OCI-LY7 (cell line): ENCODE data around the gene IFNB1. TPM values are rescaled to one million over a fixed set of nuclear protein-coding genes. Genes with fewer than 3 reads are reported as not detected.

Experiments used
- BruUV-seq: library from RNA; stranded (reverse); fragments of 400-500 nt; replicated peaks from 2 replicates; lab custom pipeline; 2021; lab: Mats Ljungman, UMichigan
- CTCF ChIA-PET: fragments of 300-600 bp; sonication (Branson Sonifier 250); formaldehyde crosslinking; loops from one replicate; lab custom pipeline; 2022; ENCODE audit warnings: antibody characterized with exemption; ENCODE audit not compliant: unreplicated experiment; lab: Charles Lee
- POLR2A ChIA-PET: fragments of 300-600 bp; sonication (Branson Sonifier 250); formaldehyde crosslinking; loops from one replicate; lab custom pipeline; 2022; ENCODE audit warnings: antibody characterized with exemption; lab: Charles Lee
- DNase-seq: peaks from one replicate; pipeline ENCODE4 v3.0.0-alpha.2; 2015; ENCODE audit warnings: low spot score
- H2AFZ ChIP-seq: fragments of 200-600 bp; sonication (generic), shearing (Covaris generic); 2 replicates; pipeline ENCODE4 v1.6.1; 2014; ENCODE audit warnings: mild to moderate bottlenecking, antibody characterized with exemption, low read length, moderate library complexity
- H3K27ac ChIP-seq: fragments of 200-600 bp; sonication (generic); 2 replicates; pipeline ENCODE4 v1.5.1; 2014; ENCODE audit warnings: mixed run types, low read depth, mild to moderate bottlenecking, moderate library complexity, low read length, inconsistent platforms; ENCODE audit not compliant: poor library complexity, severe bottlenecking
- H3K36me3 ChIP-seq: fragments of 200-600 bp; sonication (generic); 2 replicates; pipeline ENCODE4 v1.6.1; 2014; ENCODE audit warnings: mild to moderate bottlenecking, antibody characterized with exemption, low read length, moderate library complexity, mixed read lengths; ENCODE audit not compliant: insufficient read depth
- H3K4me1 ChIP-seq: fragments of 200-600 bp; sonication (generic); 2 replicates; pipeline ENCODE4 v1.5.1; 2014; ENCODE audit warnings: mild to moderate bottlenecking, low read length; ENCODE audit not compliant: insufficient read depth, poor library complexity, severe bottlenecking
- H3K4me2 ChIP-seq: fragments of 200-600 bp; sonication (generic); 2 replicates; pipeline ENCODE4 v1.6.1; 2014; ENCODE audit warnings: mild to moderate bottlenecking, low read length
- H3K4me3 ChIP-seq: fragments of 200-600 bp; sonication (generic); 2 replicates; pipeline ENCODE4 v1.5.1; 2014; ENCODE audit warnings: mild to moderate bottlenecking, low read depth, low read length; ENCODE audit not compliant: poor library complexity, severe bottlenecking
- H3K79me2 ChIP-seq: fragments of 200-600 bp; sonication (generic); 2 replicates; pipeline ENCODE4 v1.6.1; 2016; ENCODE audit warnings: low read depth, mild to moderate bottlenecking, low read length, moderate library complexity, mixed read lengths; ENCODE audit not compliant: insufficient read depth
- H3K9me2 ChIP-seq: fragments of 200-600 bp; sonication (generic); 2 replicates; pipeline ENCODE4 v1.6.1; 2016; ENCODE audit warnings: mild to moderate bottlenecking, low read length, mixed read lengths; ENCODE audit not compliant: insufficient read depth
- H3K9me3 ChIP-seq: fragments of 200-600 bp; sonication (generic); 2 replicates; pipeline ENCODE4 v1.6.1; 2014; ENCODE audit warnings: mild to moderate bottlenecking, mixed run types, low read length, mixed read lengths
- H4K20me1 ChIP-seq: fragments of 200-600 bp; sonication (generic); 2 replicates; pipeline ENCODE4 v1.6.1; 2014; ENCODE audit warnings: mild to moderate bottlenecking, antibody characterized with exemption, low read length, moderate library complexity, mixed read lengths; ENCODE audit not compliant: insufficient read depth
- EZH2phosphoT487 ChIP-seq: fragments of 200-600 bp; sonication (generic); IDR thresholded peaks from 2 replicates; pipeline ENCODE4 v1.6.1; 2018; ENCODE audit warnings: low read depth, borderline replicate concordance, mild to moderate bottlenecking, mixed run types, antibody characterized with exemption, low read length, moderate library complexity, mixed read lengths
- intact Hi-C: fragments of 100-400 bp; cut with micrococcal nuclease; formaldehyde crosslinking; loops from one replicate; pipeline ENCODE4 v1.10.0; 2022; ENCODE audit not compliant: unreplicated experiment
- total RNA-seq, 2 experiments: library from RNA; depleted of rRNA in 1 of 2; stranded (reverse); fragments of >200 nt in 1 of 2; shearing (Covaris generic) in 1 of 2; gene quantifications; 2 replicates each; pipeline ENCODE4 v1.2.3, GENCODE V29; 2014 to 2022
- TF ChIP-seq, protein P1 (sequence below): fragments of 200-600 bp; sonication (generic); conservative IDR thresholded peaks from 2 replicates; pipeline ENCODE4 v1.5.1; 2014; ENCODE audit warnings: mild to moderate bottlenecking, antibody characterized with exemption, low read length, moderate library complexity, mixed read lengths

The IFNB1 gene
- total RNA-seq, 2 experiments from 2014 or later, result not detected

DNA sequence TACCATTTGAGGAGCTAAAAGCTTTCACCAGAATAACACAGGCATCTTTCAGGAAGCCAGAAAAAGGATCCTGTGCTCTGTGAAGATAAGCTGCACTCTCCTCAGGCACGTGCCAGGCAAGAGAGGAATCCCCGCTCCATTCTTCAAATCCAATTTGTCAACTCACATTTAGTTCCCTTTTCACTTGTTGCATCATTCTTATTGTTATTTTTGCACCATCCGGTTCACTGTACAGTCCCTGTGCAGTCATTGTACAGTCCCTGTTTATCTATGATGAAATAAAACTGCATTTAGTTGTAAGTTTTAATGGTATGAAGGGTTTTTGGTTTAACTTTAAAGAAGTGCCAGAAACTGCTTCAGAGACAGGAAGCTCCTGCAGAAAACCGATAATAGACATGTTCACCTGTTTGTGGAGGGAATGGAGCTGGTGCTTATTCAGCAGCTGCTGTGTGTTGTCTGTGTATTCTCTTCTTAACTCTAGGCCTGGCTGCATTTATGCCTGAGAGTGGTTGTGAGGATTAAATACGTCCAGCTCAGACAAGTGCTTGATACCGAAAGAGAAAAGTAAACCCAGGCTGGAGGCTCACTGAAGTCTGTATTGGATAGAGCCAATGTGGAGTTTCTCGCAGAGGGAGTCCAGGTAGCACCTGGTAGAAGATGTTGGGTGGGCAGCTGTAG lies 41.5 kb upstream of the IFNB1 start:
- no peaks in the 10 kb centered on the region for H4K20me1 ChIP-seq
- no peak overlapping the region for H3K27ac ChIP-seq
- no TSS peak for BruUV-seq
- H3K4me3 ChIP-seq, result no peak overlapping the region
- intact Hi-C loops, result no loop called here
- TF ChIP-seq, protein P1, sequence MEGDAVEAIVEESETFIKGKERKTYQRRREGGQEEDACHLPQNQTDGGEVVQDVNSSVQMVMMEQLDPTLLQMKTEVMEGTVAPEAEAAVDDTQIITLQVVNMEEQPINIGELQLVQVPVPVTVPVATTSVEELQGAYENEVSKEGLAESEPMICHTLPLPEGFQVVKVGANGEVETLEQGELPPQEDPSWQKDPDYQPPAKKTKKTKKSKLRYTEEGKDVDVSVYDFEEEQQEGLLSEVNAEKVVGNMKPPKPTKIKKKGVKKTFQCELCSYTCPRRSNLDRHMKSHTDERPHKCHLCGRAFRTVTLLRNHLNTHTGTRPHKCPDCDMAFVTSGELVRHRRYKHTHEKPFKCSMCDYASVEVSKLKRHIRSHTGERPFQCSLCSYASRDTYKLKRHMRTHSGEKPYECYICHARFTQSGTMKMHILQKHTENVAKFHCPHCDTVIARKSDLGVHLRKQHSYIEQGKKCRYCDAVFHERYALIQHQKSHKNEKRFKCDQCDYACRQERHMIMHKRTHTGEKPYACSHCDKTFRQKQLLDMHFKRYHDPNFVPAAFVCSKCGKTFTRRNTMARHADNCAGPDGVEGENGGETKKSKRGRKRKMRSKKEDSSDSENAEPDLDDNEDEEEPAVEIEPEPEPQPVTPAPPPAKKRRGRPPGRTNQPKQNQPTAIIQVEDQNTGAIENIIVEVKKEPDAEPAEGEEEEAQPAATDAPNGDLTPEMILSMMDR, result no peak
- TF ChIP-seq EZH2phosphoT487, result no peak
- no peaks in the 10 kb centered on the region for H3K9me3 ChIP-seq
- H3K9me2 ChIP-seq, result no peaks in the 10 kb centered on the region
- peak; percentile 51 for DNase-seq
- ChIA-PET CTCF (no interaction called here), POLR2A (interaction anchor here (1.2 kb wide), 1 partner anchor 13 kb away, joined by 4 read pairs; no protein-coding TSS in a partner anchor)
- peak overlapping the region; percentile 14 for H3K4me2 ChIP-seq
- H3K36me3 ChIP-seq, result no peaks in the 10 kb centered on the region
- no peaks in the 10 kb centered on the region for H3K79me2 ChIP-seq
- H3K4me1 ChIP-seq, result peaks cover 12% of the 10 kb centered on the region
- peak overlapping the region; percentile 74 for H2AFZ ChIP-seq

DNA sequence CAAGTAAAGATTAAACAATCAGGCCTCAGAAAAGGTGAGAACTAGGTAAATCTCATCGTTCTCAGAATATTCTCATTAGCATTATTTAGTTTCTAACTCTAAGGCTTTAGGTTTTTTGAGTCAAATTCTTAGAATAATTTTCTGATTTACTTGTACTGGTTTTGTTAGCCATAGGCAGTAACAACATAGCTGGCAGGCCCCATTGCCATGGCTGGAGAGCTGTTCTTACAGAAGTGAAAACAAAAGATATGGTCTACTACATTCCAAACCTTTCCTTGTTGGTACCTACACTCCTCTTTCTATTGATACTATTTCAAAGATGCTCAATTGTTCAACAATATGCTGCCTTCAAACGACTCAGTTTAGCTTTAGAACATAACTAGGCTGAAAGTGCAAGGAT lies 36.6 kb upstream of the IFNB1 start:
- no peaks in the 10 kb centered on the region for H3K9me3 ChIP-seq
- no peak for TF ChIP-seq EZH2phosphoT487
- TF ChIP-seq, protein P1, result no peak
- H3K79me2 ChIP-seq, result no peaks in the 10 kb centered on the region
- ChIA-PET CTCF (no interaction called here), POLR2A (interaction anchor here (0.9 to 1.2 kb wide), 2 partner anchors 9 to 95 kb away, joined by 3 read pairs; no protein-coding TSS in a partner anchor)
- BruUV-seq, result no TSS peak
- no peak overlapping the region for H2AFZ ChIP-seq
- no peak for DNase-seq
- H3K4me3 ChIP-seq, result no peak overlapping the region
- no peaks in the 10 kb centered on the region for H3K36me3 ChIP-seq
- H3K4me1 ChIP-seq, result peaks cover 7% of the 10 kb centered on the region
- no peaks in the 10 kb centered on the region for H4K20me1 ChIP-seq
- no peak overlapping the region for H3K27ac ChIP-seq
- H3K4me2 ChIP-seq, result no peak overlapping the region
- intact Hi-C loops, result loop anchor here (5.0 kb wide), 1 partner anchor 172 kb away; no protein-coding TSS in a partner anchor
- no peaks in the 10 kb centered on the region for H3K9me2 ChIP-seq
